G401 (cell line): ENCODE measurements around the gene COX8A. TPM values are rescaled to one million over a fixed set of nuclear protein-coding genes. Genes with fewer than 3 reads are reported as not detected.

ENCODE experiments used
- DNase-seq: peaks from one replicate; pipeline ENCODE4 v3.0.0-alpha.2; 2015; ENCODE audit warnings: low spot score
- in situ Hi-C: cut with HindIII; loops from 2 replicates; pipeline ENCODE4 v1.10.0; 2016; ENCODE audit warnings: low sequenced_read_pairs, mixed read lengths
- total RNA-seq: library from RNA; depleted of rRNA; stranded (reverse); fragments of >200 nt; shearing (Covaris generic); gene quantifications from 2 replicates; pipeline ENCODE4 v1.2.3, GENCODE V29; 2014; rRNA removed

Gene COX8A
- total RNA-seq, 1 experiment from 2014 or later = 499 TPM

DNA sequence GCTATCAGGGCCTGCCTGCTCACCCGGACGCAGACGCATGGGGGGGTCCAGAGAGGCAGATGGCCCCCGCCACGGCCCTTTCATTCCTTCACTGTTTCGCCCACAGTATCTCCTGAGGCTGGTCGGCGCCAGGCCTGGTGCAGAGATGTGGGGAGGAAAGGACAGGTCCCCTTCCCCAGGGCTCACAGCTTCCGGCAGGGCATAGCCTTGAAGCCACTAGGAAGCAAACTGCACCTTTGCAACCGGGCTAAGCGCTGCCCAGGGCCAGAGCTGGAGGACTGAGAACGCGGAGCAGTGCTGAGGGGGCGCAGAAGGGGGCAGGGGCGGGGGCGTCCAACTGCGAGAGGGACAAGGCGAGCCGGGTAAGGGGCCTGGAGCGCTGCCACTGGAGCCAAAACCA is 41.1 kb downstream of the COX8A start:
- DNase-seq = no peak
- in situ Hi-C loops = no loop called here

DNA sequence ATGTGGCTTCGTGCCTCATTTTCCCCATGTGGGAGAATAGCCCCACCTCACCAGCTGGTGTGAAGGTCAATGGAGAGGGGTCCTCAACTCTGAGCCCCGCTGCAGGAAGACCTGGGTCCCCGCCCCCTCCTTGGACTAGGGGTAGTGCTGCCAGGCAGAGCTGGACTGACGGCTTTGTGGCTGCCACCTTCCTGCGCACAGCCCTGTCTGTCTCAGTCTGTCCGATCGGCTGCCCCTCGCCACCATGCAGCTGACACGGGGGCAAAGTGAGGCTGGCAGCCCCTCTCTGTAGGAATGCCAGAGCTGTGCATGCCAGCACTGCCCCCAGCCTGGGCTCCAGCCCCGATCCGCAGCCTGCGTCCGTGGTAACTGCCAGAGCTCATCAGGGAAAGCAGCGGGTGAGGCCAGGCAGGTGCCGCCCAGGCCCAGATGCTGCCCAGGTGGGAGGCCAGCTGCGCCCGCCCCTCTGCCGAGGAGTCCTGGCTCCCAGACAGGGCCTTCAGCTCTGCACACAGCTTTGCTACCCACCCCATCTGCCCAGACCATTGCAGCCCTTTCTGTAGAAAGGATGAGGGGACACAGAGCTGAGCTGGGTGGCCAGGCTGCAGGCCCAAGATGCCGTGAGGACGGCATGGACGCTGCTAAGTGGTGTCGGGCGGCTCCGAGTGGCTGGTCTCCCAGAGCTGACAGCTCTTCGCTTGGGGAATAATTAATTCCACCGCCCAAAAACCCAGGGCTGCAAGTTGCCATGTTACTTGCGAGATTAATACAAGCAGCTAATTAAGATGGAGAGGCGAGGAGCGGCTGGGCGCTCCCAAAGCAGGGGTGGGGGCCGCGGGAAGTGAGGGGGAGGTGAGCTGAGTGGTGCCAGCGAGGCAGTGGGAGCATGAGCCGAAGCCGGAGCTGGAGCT is 41.8 kb downstream of the COX8A start:
- in situ Hi-C loops = no loop called here
- DNase-seq = no peak

DNA sequence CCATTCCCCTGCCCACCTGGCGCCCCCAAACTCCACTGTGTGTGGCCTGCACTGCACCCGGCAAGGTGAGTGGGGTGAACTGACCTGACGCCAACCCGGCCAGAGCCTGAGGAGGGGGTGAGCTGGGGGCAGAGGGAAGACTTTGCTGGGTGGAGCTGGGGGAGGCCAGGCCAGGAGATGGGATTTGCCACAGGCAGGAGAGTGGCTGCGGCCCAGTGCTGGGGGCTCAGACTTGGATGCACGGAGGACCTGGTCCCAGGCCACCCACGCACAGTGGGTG is 43.5 kb downstream of the COX8A start:
- in situ Hi-C loops = no loop called here
- no peak for DNase-seq

DNA sequence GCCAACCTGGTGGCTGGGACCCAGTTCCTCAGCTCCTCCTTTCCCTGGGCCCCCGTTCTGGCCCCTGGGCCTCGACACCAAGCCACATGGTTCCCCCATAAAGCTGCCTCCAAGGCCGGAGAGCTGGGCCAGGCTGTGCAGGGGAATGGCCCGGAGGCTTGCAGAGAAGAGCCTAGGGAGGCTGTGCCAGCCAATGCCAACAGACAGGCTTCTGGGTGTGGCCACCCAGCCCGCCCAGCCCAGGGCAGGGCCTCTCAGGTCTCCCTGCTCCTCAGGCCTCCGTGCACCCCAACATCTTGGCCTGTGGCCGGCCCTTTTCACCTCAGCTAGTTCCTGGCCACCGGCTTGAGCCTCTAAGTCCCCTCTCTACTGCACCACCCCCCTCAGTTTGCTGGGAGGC is 43.9 kb downstream of the COX8A start:
- in situ Hi-C loops = no loop called here
- no peak for DNase-seq

DNA sequence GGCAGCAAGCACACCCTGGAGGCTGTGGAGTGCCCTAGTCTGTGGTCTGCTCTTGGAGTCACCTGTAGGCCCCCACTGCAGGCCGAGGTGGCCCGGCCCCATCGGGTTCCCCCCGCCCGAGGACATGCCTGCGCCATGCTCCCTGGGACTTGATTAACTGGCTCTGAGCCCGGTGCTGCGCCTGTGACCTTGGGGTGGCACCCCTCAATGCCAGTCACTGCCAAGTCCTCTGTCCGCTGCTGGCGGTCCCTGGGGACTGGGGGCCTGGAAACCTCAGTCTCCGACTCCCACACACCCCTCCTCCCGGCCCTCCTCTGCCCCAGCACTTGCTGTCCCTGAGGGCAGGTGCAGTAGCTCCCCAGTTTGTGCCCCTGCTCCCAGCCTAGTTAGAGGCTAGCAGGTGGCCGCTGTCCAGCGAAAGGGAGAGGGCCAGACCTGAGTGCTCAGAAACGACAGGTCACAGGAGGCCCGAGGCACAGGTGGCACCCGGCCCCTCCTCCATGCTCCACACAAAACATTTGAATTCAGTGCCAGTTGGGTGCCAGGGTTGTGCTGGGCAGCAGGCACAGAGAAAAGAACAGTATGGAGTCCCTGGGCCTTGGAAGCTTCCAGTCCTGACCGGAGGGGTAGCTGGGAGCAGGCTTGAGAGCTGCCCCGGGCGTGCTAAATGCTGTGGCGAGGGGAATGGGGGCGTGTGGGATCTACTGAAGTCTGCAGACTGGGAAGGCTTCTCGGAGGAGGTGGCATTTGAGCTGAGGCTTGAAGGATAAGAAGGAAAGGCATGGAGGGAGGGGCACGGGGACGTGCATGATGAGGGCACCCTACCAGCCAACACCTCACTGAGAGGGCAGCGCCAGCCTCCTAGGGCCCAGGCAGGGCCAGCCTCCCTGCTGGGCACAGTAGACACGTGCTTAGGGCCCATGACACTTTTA is 45.0 kb downstream of the COX8A start:
- no peak for DNase-seq
- in situ Hi-C loops = loop anchor here (5.0 kb wide), 1 partner anchor 98 kb away; no protein-coding TSS in a partner anchor

DNA sequence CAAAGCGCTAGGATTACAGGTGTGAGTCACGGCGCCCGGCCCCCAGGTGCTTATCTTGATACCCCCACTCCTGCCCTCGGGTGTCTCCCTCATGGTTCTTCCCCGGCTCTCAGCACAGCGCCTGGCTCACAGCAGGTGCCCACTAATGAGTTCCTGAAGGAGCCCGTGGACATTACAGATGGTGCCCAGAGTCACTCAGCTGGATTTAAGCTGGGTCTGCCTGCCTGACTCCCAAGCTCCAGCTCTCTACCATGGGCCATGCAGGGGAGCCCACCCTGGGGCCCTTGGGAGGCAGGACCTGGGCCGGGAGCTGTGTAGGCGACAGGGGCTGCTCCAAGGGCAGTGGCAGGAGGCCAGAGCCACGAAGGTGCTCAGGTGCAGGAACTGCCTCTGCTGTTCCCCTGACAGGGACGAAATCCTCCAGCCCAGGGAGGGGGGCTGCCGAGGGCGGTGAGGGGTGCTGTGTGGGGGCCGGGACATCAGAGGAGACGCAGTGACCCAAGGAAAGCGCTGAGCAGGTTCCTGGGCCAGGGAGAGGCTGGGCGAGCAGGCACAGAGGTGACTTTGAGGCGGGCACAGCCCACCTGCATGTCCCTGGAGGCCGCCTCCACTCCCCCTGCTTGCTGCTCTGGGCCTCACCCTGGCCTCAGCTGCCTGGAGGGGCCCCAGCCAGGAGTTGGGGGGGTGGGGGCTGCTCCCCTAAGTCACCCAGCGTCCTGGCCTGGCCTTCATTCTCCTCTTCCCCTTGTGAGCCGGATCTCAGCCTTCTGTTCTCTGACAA is 46.7 kb downstream of the COX8A start:
- DNase-seq = no peak
- in situ Hi-C loops = loop anchor here (5.0 kb wide), 1 partner anchor 96 kb away; no protein-coding TSS in a partner anchor

DNA sequence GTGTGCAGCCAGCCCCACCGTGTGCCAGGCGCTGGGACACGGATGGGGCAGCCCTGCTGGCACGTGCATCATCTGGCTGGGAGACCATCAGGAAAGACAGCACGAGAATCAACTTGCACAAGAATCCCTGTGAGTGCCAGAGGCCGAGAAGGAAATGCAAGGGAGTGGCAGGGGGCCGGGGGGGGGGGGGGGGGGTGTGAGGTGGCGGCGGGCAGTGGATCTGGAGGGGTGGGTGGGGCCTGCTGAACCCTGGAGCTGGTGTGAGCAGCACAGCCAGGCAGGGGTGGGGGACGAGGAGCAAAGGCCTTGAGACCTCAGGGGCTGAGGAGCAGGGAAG is 47.3 kb downstream of the COX8A start:
- peak; percentile 63 for DNase-seq
- in situ Hi-C loops = loop anchor here (5.0 kb wide), 1 partner anchor 96 kb away; no protein-coding TSS in a partner anchor

DNA sequence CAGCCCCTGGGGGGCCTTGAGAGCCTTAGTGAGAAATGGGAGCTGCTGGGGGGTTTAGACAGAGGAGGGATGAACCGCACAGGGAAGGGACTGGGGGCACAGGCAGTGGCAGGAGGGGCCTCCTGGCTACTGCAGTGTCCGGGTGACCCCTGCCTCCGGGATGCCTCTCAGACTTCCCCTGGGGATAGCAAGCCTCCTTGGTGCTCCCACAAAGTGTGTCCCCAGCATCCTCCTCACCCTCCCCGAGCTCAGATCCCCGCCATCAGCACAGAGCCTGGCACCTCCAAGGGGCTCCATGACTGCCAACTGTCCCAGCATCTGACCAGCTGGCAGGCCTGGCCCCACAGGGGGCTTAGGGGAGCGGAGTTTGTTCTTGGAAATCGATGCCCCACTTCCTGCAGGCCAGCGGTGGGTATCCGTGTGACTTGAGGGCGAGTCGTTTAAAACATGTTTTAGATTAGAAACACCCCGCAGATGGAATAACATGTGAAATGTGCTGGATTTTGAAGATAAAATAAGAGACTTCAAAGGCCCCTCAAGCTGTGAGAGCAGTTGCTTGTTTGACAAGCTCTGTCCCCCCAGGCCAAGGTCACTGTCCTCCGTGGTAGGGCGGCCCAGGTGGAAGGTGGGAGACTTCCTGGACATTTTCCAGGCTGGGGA is 47.8 kb downstream of the COX8A start:
- peak; percentile 45 for DNase-seq
- in situ Hi-C loops = loop anchor here (5.0 kb wide), 1 partner anchor 95 kb away; no protein-coding TSS in a partner anchor

DNA sequence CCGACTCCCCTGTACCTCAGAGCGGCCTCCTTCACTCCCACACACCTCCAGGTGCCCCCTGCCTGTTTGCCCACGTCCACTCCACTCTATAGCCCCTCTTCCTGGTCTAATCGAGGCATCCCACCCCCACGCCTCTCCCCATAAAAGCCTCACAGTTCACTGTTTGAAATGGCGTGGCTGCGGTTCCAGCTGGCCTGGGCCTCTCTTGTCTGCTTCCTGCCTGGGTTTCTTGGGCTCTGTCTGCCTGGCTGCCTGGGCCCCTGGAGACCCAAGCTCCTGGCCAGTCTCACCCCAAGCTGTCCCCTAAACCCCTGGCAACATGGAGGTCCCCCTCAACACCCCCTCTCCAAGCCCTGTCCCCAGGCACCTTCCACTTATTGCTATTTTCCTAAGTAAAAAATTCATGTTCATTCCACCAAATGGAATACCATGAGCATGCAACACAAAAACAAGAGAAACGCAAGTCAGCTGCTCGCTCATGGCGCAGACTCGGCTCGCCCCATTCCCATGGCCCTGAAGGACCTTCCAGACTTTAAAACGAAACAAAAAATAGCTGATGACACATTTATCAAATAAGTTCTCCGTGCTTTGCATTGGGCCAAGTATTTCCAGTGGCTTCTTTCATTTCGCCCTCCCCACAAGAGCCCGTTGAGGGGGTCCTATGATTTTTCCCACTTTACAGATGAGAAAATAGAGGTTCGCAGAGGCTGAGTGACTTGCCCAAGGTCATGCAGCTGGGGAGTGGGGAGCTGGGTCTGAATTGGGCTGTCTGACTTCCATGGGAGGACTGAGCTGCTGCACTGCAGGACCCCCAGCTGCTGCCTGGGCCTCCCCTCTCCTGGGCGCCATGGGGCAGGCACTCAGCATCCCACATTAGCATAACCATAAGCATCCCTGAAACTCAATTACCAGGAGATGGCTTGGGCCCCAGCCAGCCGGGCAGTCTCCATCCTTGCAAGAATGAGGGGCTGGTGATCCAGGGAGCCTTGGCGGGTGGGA is 49.6 kb downstream of the COX8A start:
- in situ Hi-C loops = loop anchor here (5.0 kb wide), 1 partner anchor 93 kb away; no protein-coding TSS in a partner anchor
- DNase-seq = no peak

DNA sequence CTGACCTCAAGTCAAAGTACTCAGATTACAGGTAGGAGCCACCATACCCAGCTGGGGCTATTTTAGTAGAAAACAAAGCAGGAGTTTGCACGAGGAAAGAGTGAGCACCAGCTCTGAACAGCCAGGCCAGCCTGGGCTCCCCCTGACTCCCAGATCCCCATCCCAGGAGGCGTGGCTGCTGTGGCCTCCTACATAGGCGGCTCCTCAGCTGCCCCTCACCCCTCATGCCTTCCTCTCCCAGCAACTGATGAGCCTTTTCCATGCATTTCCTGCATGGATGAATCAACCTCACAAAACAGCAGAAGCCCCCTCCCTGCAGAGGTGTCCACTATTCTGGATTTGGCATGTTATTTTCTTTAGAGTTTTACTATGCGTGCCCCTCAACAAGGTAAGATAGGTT is 50.8 kb downstream of the COX8A start:
- in situ Hi-C loops = no loop called here
- no peak for DNase-seq

Other genes starting within 250 kb of the COX8A start
- 41.1 and 42.6 TPM in 2 replicates for gene ZFTA, start 205.8 kb upstream of the COX8A start, total RNA-seq
- 96.4 and 96.8 TPM in 2 replicates for gene SPINDOC, start 161.2 kb upstream of the COX8A start, total RNA-seq
- gene MARK2, start 135.5 kb upstream of the COX8A start, total RNA-seq = 21.0 and 22.5 TPM in 2 replicates
- 53.3 and 54.9 TPM in 2 replicates for gene RCOR2, start 57.5 kb upstream of the COX8A start, total RNA-seq
- 44.2 and 50.7 TPM in 2 replicates for gene NAA40, start 35.6 kb upstream of the COX8A start, total RNA-seq
- 123 and 143 TPM in 2 replicates for gene OTUB1, start 11.8 kb downstream of the COX8A start, total RNA-seq
- gene FLRT1, start 61.3 kb downstream of the COX8A start, total RNA-seq = not detected in 2 replicates
- gene MACROD1, start 191.5 kb downstream of the COX8A start, total RNA-seq = 85.0 and 93.2 TPM in 2 replicates
- gene STIP1, start 211.6 kb downstream of the COX8A start, total RNA-seq = 241 and 363 TPM in 2 replicates
- gene FERMT3, start 232.1 kb downstream of the COX8A start, total RNA-seq = 5.9 TPM in 1 of 2 replicates, not detected in the other